Esophagus (tissue), 2 donors: ENCODE results near the gene AHRR. TPM values are rescaled to one million over a fixed set of nuclear protein-coding genes. Genes with fewer than 3 reads are reported as not detected.

ENCODE experiments used
- H3K27ac ChIP-seq, 2 donors: one replicate each; pipeline ENCODE4 v1.5.1; 2013; ENCODE audit warnings: low read depth in 2 of 2, mild to moderate bottlenecking in 2 of 2, inconsistent platforms in 1 of 2, low read length in 1 of 2, moderate library complexity in 1 of 2
- H3K27me3 ChIP-seq, 2 donors: one replicate each; pipeline ENCODE4 v1.6.1; 2013; ENCODE audit warnings: low read length in 2 of 2, control low read depth in 1 of 2, mild to moderate bottlenecking in 1 of 2; ENCODE audit not compliant: insufficient read depth in 2 of 2, control insufficient read depth in 1 of 2
- H3K36me3 ChIP-seq, 2 donors: one replicate each; pipeline ENCODE4 v1.6.1; 2013; ENCODE audit warnings: low read length in 1 of 2; ENCODE audit not compliant: control insufficient read depth in 2 of 2, insufficient read depth in 2 of 2
- H3K4me1 ChIP-seq, 2 donors: one replicate each; pipeline ENCODE4 v1.6.1; 2013; ENCODE audit warnings: low read length in 1 of 2; ENCODE audit not compliant: control insufficient read depth in 2 of 2, insufficient read depth in 2 of 2
- H3K4me3 ChIP-seq, 2 donors: one replicate each; pipeline ENCODE4 v1.5.1; 2013; ENCODE audit warnings: low read length in 2 of 2, mild to moderate bottlenecking in 2 of 2, low read depth in 1 of 2, moderate library complexity in 1 of 2
- H3K9me3 ChIP-seq, 2 donors: one replicate each; pipeline ENCODE4 v1.6.1; 2013; ENCODE audit warnings: mild to moderate bottlenecking in 2 of 2, low read depth in 1 of 2, low read length in 1 of 2, moderate library complexity in 1 of 2; ENCODE audit not compliant: control insufficient read depth in 2 of 2, insufficient read depth in 1 of 2
- WGBS, 2 donors: extraction: QIAGEN DNeasy Blood & Tissue Kit; methylation state at CpG; one replicate each; pipeline ENCODE4 v1.1.7; 2013; 5-methylcytosine and 5-hydroxymethylcytosine counted together
- polyA plus RNA-seq, 2 donors: library from polyadenylated mRNA; stranded (reverse); fragments of 200-250 nt; gene quantifications; one replicate each; pipeline ENCODE4 v1.2.3, GENCODE V29; 2013
- donor health status: healthy with polysubstance abuse.
- donor health status: Bipolar disorder and iron deficiency.

The AHRR gene
- polyA plus RNA-seq, 2 donors, result 1.2 to 1.7 TPM

DNA sequence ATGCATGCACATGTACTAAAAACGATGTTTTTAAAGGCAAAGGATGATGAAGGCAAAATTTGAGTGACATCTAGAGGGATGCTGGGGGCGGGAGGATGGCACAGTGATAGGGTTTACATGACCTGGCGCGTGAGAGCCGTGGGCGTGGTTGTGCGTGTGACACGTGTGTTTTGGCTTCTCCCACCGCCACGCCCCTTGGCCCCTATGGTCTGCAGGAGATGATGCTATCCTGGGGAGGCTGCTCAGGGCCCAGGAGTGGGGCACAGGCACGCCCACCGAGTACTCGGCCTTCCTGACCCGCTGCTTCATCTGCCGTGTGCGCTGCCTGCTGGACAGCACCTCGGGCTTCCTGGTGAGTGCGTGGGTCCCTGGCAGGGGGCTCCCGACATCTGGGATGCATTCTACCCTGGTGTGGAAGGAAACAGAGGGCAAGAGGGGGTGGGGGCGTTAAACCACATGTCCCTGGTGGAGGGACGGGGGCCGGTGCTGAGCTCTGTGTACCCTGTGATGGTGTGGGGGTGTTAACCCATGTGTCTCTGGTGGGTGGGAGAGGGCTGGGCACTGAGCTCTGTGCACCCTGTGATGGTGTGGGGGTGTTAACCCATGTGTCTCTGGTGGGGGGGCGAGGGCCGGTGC is 102.2 kb downstream of the AHRR start:
- no peaks in the 10 kb centered on the region for H3K27me3 ChIP-seq
- 77 to 80% methylated on average over 24 of the region's 24 CpGs for WGBS, 2 donors
- H3K27ac ChIP-seq, result no peak overlapping the region
- peaks cover 0 to 2% of the 10 kb centered on the region in 2 donors for H3K4me1 ChIP-seq
- H3K36me3 ChIP-seq, result peaks cover 0 to 3% of the 10 kb centered on the region in 2 donors
- H3K4me3 ChIP-seq, result no peak overlapping the region
- H3K9me3 ChIP-seq, result no peaks in the 10 kb centered on the region

GRCh38 chr5:424301-425110 is 103.0 kb downstream of the AHRR start:
- WGBS, 2 donors, result 69 to 77% methylated on average over 11 of the region's 11 CpGs
- H3K9me3 ChIP-seq, result no peaks in the 10 kb centered on the region
- H3K27ac ChIP-seq, result no peak overlapping the region
- no peak overlapping the region for H3K4me3 ChIP-seq
- peaks cover 0 to 2% of the 10 kb centered on the region in 2 donors for H3K4me1 ChIP-seq
- H3K36me3 ChIP-seq, result peaks cover 0 to 3% of the 10 kb centered on the region in 2 donors
- no peaks in the 10 kb centered on the region for H3K27me3 ChIP-seq

GRCh38 chr5:425714-426113 is 104.2 kb downstream of the AHRR start:
- 48 to 49% methylated on average over 5 of the region's 5 CpGs for WGBS, 2 donors

GRCh38 chr5:426392-426976 is 105.0 kb downstream of the AHRR start:
- WGBS, 2 donors, result 79 to 91% methylated on average over 3 of the region's 3 CpGs
- Histone ChIP-seq H3K27me3 (no peaks in the 10 kb centered on the region), H3K4me1 (peaks cover 2 to 6% of the 10 kb centered on the region in 2 donors), H3K27ac (no peak overlapping the region), H3K4me3 (no peak overlapping the region), H3K9me3 (no peaks in the 10 kb centered on the region), H3K36me3 (peaks cover 0 to 3% of the 10 kb centered on the region in 2 donors)

More at GRCh38 chr5:425714-426113, 104.2 kb downstream of the AHRR start:
- Histone ChIP-seq H3K4me1 (peaks cover 2 to 3% of the 10 kb centered on the region in 2 donors), H3K27me3 (no peaks in the 10 kb centered on the region), H3K27ac (no peak overlapping the region), H3K9me3 (no peaks in the 10 kb centered on the region), H3K4me3 (no peak overlapping the region), H3K36me3 (peaks cover 0 to 3% of the 10 kb centered on the region in 2 donors)

DNA sequence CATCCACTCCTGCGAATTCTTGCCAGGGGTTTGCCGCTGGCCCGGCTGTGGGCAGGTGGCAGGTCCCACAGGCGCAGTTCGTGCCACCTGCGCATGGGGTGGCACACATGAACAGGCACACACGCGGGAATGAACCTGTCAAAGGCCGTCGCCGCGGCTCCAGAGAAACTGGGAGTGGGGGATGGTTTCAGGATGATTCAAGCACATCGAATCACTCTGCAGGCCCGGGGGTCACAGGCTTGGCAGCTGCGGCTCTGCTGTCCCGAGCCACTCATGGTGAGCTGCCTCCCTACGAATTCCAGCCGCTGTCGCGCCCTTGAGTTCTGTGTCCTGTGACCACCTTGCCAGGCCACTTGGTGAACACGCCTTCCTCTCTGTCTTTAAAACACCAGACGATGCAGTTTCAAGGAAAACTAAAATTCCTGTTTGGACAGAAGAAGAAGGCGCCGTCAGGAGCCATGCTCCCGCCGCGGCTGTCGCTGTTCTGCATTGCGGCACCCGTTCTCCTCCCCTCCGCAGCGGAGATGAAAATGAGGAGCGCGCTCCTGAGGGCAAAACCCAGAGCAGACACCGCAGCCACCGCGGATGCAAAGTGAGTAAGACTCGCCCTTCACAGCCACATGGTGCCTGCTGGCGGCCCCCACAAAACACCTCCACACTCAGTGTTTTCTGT is 106.0 kb downstream of the AHRR start:
- Histone ChIP-seq H3K27me3 (no peaks in the 10 kb centered on the region), H3K4me1 (peaks cover 2 to 6% of the 10 kb centered on the region in 2 donors), H3K4me3 (no peak overlapping the region), H3K36me3 (peaks cover 0 to 3% of the 10 kb centered on the region in 2 donors), H3K27ac (no peak overlapping the region), H3K9me3 (no peaks in the 10 kb centered on the region)
- 93 to 95% methylated on average over 39 of the region's 39 CpGs for WGBS, 2 donors

DNA sequence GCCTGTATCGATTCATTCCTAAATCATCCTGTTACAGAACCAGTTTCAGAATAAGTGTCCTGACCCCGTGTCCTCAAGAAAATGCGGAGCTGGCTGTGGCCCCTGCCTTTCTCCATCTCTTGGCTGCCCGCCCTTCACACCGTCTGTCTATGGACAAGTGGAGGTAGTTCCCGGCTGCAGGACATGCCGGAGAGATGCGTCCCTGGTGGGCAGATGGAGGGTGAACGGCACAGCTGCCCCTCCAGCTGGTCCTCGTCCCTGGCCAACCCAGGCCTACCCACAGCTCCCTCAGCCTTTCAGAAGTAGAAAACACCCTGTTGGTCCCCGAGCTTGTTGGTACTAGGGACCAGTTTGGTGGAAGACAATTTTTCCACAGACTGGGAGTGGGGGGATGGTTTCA is 106.7 kb downstream of the AHRR start:
- Histone ChIP-seq H3K9me3 (no peaks in the 10 kb centered on the region), H3K27ac (no peak overlapping the region), H3K4me1 (peaks cover 2 to 6% of the 10 kb centered on the region in 2 donors), H3K4me3 (no peak overlapping the region), H3K36me3 (peaks cover 0 to 3% of the 10 kb centered on the region in 2 donors), H3K27me3 (no peaks in the 10 kb centered on the region)
- WGBS, 2 donors, result 92 to 95% methylated on average over 11 of the region's 11 CpGs

- H3K9me3 ChIP-seq, result no peaks in the 10 kb centered on the region
- 80 to 86% methylated on average over 22 of the region's 22 CpGs for WGBS, 2 donors
These were observed 107.4 kb downstream of the AHRR start for GRCh38 chr5:428754-429452.

DNA sequence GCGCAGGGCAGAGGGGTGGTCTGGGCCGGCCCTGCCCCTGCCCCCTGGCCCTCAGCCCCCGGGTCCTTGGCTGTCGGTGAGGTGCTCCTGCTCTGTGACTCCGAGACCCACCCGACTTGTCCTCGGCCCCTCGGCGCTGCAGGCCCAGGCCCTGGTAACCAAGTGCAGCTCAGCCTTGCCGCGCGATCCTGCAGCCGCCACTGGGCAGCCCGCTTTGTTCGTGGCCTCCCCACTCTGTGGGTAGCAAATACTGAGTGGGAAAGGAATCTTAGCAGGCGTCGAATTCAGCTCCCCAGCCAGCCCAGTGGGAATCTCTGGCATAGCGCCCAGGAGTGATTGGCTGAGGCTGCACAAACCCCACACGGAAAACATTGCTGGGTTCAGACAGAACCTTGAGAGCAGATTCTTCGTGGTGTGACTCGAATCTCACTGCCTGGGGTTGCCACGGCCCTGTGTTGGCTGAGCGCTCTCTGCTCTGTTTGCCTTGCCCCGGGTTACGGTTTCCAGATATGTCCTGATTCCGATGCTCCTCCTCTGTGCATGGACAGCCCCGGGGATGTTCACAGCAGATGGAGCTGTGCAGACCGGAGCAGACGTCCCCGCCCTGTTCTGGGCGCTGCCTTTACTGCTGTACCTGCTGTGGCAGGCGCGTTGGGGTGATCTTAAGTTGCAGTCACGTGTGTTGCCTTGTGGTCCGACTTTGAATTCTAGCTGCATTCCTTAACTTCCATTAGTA is 108.1 kb downstream of the AHRR start:
- no peaks in the 10 kb centered on the region for H3K9me3 ChIP-seq
- H3K27me3 ChIP-seq, result no peaks in the 10 kb centered on the region
- peaks cover 2 to 6% of the 10 kb centered on the region in 2 donors for H3K4me1 ChIP-seq
- H3K27ac ChIP-seq, result no peak overlapping the region
- H3K4me3 ChIP-seq, result no peak overlapping the region
- peaks cover 0 to 3% of the 10 kb centered on the region in 2 donors for H3K36me3 ChIP-seq
- 52 to 63% methylated on average over 35 of the region's 35 CpGs for WGBS, 2 donors

More at GRCh38 chr5:428754-429452, 107.4 kb downstream of the AHRR start:
- H3K4me1 ChIP-seq, result peaks cover 2 to 6% of the 10 kb centered on the region in 2 donors
- H3K27ac ChIP-seq, result no peak overlapping the region
- H3K4me3 ChIP-seq, result no peak overlapping the region
- no peaks in the 10 kb centered on the region for H3K27me3 ChIP-seq
- H3K36me3 ChIP-seq, result peaks cover 0 to 3% of the 10 kb centered on the region in 2 donors
